Glomerular visceral epithelial cell (primary cell): ENCODE measurements around the gene ABCG1.
A peak's percentile ranks its signal among the peaks of the same experiment; 100 is the strongest.

Experiments used
- DNase-seq: peaks from one replicate; pipeline ENCODE4 v3.0.0-alpha.2; 2016; ENCODE audit errors: extremely low spot score

Gene ABCG1

DNA sequence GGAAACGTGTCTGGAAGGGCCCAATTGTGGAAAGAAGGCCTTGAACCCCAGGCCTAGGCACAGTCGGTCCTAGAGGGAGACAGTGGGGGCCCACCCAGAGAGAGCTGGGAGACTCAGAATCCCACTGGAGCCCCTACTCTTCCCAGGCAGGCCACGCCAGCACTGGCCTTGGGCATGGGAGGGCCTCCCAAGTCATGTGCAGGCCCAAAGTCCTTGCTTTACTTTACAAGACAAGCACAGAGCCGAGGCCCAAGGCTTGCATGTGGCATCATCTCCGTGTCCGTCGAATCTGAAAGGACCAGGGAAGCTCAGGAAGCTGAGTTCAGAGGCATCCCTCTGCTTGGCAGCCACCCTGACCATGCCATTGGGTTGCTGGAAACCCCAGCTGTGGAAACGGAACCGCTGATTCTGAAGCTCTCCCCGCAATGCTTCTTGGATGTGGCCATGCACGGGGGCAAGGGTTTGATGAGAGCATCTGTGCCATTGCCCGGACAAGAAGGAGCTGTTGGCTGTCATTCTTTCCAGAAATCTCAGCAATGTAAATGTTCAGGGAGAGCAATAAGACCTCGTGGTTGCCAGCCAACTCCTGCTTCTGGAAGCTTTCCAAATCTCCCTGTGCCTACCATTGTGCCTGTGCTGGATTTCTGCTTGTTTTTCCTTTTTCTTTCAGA, 32.8 kb downstream of the ABCG1 start:
- DNase-seq: no peak

DNA sequence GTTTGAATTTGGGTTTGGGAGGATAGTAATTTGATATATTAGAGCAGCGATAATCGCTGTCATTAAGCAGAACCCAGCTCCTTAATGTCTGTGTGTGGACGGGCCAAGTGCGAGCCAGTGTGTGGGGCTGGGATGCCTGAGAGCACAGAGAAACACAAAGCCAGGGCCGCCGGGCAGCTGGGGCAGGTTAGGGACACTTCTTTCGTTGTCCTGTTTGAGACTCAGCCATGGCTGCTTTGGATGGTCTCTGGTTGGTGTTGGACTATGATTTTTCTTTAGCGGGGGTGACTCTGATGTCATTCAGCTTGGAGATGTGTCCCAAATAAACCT, 33.4 kb downstream of the ABCG1 start:
- no peak for DNase-seq

DNA sequence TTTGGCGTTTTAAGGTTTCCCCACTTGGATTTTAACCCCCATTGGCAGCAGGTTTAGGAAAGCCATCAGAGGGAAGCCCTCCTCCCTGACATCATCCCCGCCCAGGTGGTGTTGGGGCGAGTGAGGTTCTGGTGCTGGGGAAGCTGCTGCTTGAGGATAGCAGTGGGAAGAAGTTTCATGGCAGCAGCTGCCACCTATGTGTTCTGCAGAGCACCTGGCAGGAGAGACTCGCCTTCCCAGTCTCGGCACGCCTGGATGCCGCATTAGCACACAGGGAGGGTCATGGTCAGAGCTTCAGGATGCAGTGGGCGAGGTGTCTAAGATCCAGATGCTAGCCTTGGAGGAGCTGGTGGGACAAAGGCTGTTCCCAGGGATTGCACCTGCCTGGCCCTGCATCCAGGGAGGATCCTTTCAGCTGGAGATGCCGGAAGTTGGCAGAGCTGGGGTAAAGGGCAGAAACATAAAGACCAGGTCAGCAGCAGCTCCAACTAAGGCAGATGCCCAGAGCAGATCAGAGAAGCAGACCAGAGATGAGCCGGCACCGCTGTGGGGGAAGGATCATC, 33.9 kb downstream of the ABCG1 start:
- no peak for DNase-seq

DNA sequence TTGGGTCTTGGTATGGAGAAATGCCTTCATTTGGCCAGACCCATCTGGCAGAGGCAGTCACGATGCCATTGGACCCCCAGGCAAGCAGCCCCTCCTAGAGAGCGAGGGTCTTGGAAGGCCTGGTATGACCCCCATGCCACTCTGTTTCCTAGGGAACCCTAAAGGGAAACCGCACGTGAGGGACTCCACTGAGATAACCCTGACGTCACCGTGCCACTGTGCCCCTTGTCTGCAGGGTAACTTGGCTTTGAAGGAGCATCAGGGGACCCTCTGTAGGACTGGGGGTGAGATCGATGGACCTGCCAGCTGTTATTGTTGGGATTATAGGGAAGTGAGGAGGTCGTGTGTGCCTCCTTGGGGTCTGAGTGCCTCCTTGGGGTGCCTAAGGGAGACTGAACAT, 34.5 kb downstream of the ABCG1 start:
- no peak for DNase-seq

DNA sequence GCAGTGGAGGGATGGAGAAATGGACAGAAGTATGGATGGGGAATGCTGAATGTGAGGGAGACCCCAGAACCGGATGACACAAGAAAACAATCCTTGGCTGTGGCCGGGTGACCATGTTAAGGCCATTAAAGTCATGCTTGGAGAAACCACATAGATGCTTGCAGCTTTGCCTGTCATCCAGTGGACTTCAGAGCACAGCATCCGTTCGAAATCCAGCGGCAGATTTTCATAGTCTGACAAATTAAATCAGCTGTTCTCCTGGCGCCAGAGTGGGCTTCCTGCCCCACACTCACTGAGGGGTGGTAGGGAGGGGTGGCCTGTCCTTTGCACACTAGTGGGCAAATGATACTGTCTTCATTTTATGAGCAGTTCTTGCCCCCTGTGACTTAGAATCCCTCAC, 35.1 kb downstream of the ABCG1 start:
- no peak for DNase-seq

DNA sequence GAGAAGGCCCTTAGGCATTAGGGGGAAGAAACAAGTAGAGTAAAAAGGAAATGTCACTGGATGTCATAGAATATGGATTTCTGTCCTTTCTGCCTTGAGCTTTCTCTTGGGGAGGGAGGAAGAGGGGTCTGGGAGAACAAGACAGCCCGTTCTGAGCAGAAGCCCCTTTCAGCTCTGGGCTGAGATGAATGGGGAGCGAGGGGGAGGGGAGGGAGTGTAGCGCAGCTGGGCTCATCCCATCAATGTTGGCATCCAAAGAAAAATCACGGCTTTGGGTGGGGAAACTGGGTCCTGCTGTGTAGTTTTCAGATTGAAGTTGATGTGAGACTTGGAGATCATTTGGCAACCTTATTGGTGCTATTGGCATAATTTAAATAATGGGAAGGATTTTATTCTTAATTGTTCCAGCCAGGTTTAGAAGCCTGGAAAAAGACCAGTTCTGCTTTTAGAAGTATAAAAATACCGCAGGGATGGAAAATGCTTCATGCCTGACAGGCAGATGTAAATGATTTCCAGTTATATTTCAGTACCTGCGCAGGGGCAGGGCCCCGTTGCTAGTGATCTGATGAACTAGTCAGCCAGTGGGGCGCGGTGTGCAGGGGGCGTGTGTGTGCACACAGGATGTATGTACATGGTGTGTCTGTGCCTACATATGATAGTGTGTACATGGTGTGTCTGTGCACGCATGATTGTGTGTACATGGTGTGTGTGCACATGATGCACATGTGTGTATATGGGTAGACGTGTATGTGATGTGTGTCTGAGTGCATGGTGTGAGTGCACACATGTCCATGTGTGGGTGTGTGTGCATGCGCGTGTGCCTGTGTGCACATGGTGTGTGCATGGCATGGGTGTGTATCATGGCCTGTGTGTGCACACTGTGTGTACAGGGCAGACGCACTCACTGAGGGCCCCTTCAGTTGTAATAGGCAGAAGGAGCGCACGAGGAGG, 36.0 kb downstream of the ABCG1 start:
- no peak for DNase-seq

DNA sequence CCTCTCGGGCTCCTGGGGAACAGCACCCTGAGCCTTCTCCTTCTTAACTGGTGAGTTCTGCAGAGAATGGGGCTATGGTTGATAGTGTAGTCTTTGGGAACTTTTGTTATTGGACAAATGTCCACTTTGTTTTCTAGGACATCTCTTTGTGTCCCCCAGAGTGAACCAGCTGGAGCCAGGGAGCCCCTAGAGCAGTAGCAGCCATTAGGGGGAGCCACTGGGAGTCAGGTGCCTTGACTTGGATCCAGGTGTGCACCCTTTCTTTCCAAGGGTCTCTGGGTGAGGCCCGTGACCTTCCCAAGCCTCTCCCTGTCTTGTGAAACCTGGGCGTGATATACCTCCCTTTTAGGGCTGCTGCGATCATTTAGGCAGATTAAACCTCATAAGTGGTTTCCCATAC, 36.9 kb downstream of the ABCG1 start:
- DNase-seq: no peak

DNA sequence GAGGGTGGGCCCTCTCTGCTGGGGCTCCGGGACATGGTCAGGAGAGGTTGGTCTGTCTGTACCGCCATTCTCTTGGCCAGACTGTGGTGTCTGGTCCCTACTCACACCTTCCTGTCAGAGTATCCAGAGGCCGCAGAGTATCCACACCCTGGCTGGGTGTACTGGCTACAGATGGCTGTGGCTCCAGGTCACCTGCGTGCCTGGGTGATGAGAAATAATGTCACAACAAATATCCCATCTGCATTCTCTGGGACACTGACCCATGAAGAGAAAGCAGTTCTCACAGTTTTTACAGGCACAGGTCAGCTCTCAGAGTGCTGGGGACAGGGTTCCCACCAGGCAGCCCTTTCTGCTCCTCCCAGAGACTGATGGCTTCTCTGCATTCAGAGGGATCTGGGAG, 37.4 kb downstream of the ABCG1 start:
- no peak for DNase-seq

DNA sequence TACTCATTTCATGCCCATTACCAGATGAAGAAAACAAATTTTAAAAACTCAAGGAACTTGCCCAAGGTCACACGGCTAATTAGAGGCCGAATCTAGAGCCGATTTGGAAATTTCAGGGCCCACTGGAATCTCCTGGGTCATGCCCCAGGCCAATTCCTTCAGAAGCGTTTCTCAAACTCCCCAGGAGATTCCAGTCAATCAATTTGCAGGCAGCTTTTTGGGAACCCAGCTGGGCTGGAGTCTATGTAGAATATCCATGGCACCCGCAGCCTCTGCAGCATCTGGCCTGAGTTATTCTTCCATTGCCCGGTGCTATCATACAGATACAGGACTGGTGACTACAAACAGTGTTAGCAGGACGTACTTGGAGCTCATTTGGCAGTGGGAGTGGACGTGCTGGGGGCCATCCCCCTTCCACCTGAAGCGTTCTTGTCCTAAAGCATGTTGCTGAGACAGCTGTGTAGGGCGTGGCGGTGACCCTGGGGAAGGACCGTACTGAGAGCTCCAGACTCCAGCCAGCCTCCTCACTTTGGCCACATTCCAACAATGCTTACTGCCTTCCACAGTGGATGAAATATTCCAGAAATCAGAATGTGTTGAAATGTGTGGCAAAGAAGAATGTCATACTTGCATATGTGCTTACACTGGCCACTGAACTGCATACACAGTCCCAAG, 38.3 kb downstream of the ABCG1 start:
- no peak for DNase-seq

DNA sequence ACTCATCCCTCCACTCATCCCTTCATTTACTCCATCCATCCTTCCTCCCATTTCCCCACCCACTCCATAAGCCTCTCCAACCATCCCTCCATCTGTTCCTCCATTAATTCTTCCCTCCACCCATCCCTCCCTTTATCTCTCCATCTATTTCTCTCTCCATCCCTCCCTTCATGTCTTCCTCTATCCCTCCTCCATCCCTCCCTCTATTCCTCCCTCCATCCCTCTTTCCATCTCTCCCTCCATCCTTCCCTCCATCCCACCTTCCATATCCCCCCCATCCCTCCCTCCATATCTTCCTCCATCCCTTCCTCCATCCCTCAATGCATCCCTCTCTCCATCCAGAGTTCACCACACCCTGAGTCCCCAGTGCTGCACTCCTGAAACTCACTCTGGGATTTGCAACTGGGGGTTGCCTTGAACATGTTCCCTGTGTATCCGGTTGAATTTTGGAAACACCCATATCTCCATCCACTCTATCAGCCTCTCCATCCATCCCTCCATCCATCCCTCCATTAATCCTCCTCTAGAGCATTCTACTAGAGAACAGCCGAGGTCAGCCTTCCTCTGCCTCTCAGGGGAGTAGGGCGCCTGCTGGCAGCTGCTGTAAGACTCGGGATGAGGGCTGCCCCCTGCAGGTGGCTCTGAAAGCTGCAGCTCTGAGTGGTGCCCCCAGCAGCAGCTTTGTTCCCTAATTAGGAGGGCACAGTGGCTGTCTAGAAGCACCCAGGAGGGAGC, 39.4 kb downstream of the ABCG1 start:
- peak; percentile 43 for DNase-seq

DNA sequence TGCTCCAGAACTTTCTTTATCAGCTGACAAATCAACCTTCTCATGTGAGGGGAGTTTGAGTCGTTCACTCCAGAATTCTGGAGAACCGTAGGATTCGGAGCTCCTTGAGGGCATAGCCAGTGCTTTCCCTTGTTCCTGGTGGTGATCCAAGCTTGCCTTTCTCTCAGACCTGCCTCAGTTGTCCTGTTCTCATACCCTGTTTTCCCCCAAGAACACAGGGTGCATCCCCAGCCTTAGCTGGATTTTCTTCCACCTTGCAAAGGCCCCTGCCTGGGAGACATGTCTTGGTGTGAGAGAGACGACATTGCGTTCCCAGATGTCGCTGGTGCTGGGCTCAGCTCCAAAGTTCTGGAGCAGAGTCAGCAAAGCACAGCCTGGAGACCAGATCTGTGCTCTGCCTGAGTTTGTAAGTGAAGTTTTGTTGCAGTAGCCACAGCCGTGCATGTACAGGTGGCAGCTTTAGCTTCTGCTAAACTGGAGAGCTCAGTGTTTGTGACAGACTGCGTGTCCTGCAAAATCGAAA, 40.0 kb downstream of the ABCG1 start:
- no peak for DNase-seq

DNA sequence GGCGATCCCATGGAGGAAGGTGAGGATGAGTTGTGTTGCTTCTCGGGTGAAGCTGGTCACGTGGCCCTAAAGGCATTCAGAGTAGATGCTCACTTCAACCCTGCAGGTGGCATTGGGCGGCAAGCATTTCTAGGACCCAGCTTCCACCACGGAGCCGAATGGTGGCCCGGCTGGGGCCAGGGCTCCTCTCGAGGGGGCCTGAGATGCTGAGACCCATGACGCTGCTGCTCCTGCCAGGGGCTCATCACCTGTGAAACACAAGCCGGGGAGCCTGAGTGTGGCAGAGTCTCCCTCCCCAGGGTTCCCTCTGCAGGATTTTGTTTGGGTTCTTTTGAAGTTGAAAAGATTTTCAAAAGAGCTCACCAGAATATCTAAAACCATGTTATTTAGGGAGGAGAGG, 41.2 kb downstream of the ABCG1 start:
- DNase-seq: no peak

DNA sequence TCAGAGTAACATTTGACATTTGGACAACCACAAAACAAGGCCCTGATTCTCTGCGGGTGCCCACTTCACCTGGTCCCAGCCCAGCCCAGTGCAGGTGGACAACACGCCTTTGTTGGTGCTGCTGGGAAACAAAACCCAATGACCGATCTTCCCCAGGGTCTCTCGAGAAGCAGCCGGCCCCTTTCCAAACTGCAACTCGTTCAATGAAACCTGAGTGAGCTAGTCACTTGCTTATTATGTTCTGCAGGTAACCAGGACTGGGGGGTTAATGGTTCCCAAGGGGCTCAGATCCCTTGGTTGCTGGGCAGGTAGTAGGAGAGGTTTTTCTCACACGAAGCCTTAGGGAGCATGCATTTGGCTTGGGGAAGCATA, 42.9 kb downstream of the ABCG1 start:
- no peak for DNase-seq

DNA sequence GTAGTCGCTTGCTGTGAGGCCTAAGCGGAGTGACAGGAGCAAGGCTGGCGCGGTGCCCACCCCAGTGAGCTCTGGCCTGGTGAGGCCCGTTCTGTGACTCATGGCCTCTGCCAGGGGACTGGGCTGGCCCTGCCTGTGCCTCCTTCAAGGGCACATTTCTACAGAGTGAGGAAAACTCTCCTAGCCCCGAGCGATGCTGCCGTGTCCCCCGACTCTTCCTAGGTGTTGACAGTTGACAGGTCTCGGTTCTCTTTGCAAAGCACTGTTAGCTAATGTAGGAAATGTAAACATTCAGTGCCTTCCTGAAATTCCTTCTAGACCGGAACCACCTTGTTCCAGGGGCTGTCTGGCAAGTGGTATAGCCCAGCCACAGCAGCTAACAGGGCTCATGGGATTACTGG, 43.9 kb downstream of the ABCG1 start:
- peak; percentile 17 for DNase-seq

DNA sequence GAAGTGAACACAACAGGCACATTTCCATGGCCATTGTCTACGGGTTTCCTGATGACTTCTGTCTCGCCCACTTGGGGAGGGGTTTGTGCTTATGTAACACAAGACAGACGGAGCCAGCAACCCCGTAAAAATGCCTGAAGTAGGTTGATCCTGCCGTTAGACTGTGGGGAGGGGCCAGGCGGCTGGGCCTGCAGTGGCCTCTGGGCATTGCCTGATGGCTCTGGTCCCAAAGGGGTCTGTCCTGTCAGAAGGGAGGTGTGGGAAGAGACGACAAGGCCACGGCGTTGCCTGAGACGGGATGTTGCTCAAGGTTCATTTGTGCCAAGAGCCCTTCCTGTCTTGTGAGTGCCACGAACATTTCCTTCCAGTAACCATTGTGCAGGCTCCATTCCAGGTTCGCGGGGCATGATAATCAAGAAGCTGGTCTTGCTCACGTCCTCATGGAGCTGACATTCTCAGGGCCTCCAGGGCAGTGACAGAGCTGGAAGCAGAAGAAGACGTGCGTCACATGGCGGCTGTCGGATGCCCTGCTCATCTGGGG, 44.7 kb downstream of the ABCG1 start:
- no peak for DNase-seq

DNA sequence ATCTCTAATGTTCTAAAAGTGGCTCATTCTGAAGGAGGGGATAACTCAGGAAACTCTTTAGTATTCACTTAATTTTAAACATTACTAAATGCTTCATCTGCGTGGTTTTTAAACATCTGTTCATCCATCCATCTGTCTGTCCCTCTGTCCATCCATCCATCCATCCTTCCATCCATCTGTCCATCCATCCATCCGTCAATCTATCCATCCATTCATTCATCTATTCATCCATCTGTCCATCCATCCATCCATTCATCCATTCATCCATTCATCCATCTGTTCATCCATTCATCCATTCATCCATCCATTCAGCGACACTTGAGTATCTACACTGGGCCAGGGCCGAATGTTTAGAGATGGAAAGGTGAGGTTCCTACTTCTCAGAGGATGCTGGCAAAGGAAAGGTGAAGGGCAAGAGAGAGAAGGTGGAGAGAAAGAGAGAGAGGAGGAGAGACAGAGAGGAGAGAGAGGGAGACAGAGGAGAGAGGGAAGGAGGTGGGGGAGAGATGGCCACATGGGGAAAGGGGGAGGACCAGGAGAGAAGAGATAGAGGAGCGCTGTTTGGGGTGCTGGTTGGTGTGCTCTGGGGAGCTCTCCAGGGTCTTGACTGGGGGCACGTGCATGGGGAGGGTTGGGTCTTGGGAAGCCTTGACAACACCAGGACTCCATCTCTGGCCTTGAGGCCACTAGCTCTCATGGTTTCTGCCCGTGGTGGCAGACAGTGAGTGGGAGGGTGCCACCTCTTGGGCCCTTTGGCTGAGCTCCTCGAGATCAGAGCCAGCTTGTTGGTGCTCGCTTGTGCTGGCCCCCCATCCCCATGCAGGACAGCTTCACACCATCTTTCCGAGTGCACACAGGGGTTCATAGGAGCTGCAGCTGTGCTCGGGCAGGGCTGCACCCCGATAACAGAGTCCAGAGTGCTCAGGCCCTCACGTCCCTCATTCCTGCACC, 45.6 kb downstream of the ABCG1 start:
- DNase-seq: no peak

DNA sequence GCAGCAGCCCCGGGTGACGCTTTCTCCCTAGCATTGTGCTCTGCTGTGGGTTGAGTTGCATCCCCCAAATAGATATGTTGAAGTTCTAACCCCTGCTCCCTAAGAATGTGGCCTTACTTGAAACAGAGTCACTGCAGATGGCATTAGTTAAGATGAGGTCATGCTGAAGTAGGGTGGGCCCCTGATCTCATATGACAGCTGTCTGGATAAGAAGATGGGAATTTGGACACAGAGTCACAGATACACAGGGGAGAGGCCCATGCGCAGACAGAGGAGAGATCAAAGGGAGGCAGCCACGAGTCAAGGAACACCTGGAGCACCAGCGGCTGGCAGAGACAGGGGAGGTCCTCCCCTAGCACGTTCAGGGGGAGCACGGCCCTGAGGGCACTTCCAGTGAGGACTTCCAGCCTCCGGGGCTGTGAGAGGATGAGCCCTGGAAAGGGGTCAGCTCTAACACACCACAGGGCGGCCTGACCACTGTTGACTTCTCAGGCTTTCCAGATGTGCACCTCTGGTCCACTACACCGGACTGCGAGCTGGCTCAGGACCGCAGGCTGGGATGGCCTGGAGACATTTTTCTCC, 46.4 kb downstream of the ABCG1 start:
- no peak for DNase-seq

DNA sequence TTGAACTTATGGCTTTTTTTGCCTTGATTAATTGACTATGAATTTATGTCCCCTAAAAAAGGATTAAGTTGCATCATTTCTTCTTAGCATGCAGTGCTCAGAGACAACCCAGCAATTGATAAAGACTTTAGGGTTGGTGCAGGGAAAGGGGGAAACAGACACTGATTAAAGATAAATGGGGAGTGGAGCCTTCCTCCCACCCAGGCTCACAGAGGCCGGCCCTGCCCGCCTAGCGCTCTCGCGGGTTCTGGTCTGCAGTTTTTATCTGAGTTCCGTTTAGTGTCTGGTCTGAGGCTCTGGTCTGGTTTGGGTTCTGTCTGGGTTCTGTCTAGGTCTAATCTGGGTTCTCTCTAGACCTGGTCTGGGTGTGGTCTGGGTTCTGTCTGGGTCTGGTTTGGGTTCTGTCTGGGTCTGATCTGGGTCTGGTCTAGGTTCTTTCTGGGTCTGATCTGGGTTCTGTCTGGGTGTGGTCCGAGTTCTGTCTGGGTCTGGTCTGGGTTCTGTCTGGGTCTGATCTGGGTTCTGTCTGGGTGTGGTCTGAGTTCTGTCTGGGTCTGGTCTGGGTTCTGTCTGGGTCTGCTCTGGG, 48.1 kb downstream of the ABCG1 start:
- DNase-seq: no peak

DNA sequence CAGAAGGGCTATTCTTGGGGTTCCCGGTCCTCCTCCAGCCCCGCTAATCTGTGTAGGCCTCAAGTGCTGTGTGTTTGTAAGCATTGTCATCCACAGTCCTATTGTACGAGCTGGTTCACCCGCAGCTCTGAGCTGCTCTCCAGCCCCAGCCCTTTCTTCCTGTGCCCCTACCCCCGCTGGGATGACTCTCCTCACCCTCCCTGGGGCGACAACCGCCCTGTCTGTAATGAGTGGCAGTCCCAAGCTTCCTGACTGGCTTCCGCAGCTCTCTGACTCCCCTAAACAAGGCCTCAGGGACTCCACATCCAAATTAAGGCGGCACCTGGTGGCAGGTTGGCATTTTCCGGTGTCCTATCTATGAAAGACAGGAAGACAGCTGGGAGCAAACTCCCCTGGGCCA, 50.4 kb downstream of the ABCG1 start:
- DNase-seq: no peak
